GM18502 (cell line): Measurements from ENCODE around the gene PTPRG.

Source experiments
- ATAC-seq: cut with Tn5 transposase; IDR thresholded peaks from one replicate; pipeline ENCODE4 v1.9.1; 2021; ENCODE audit warnings: mild to moderate bottlenecking; ENCODE audit not compliant: unreplicated experiment, poor library complexity

The PTPRG gene

DNA sequence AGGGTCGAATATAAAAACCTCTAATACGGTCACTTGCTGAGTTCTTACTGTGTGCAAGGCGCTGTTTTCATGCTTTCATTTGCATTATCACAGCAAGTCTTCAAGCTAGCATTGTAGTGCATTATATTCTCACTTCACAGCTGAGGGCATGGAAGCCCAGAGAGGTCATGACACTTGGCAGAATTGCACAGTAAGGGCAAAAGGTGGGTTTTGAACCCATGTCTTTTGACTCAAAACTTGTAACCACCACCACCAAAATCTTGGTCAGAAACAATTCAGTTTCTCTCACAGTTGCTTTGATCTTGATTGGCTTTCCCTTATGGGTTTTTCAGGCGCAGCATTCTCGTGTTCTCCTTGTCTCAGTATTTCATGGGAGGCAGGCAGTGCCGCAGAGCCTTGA, 371.1 kb downstream of the PTPRG start:
- ATAC-seq, result no peak

DNA sequence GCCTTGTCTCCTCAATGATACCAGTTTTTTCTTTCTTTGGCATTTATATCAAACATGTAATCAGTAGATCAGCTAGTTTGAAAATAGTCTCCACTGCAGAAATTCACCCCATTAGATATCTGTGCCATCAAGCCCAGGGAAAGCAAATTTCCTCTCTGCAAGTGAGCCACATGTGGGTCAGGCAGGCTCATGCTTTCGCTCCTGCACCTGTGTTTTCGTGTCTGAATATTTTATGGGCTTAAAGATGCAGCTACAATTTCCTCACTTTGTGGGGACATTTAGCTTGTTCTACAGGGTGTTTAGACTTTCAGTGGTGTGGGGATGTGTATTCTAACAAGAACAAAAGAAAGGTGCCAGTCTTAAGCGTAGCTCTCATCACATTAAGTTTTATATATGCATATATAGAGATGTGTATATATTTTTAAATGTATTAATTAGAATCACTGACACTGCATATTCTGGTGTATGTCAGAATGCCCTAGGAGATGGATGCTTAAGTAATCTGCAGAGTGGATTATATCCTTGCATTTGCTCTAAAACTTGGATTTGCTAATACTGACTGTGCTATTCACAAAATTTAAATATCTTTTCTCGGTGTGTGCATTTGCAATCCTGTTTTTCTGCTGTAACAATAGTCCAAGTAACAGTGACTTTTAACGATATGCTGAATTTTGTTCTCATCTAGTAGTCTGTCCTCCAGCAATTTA, 372.6 kb downstream of the PTPRG start:
- no peak for ATAC-seq

DNA sequence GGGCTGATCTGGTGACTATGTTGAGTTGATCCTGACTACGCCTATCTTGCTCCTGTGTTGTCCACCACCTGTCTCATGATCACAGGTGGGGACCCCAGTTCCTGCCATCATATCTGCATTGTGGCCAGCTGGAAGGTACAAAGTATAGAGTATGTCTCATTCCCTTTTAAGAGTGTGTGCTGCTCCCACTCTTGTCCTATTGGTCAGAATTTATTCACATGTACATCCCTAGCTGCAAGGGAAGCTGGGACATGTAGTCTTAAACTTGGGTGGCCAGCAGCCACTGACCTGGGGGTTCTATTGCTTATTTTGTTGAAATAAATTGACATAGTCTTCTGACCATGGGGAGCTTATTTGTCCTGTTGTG, 373.1 kb downstream of the PTPRG start:
- no peak for ATAC-seq

DNA sequence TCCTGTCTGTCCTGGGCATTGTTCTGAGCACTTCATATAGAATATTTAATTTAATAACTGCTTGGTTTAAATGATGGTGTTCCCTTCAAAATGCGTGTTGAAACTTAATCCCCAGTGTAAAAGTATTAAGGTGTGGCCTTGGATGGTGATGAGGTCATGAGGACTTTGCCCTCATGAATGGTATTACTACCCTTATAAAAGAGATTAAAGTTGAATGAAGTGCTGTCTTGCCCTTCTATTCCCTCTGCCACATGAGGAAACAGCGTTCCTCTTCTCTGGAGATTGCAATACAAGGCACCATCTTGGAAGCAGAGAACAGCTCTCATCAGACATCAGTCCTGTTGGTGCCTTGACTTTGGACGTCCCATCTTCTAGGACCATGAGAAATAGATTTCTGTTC, 374.4 kb downstream of the PTPRG start:
- ATAC-seq, result no peak

DNA sequence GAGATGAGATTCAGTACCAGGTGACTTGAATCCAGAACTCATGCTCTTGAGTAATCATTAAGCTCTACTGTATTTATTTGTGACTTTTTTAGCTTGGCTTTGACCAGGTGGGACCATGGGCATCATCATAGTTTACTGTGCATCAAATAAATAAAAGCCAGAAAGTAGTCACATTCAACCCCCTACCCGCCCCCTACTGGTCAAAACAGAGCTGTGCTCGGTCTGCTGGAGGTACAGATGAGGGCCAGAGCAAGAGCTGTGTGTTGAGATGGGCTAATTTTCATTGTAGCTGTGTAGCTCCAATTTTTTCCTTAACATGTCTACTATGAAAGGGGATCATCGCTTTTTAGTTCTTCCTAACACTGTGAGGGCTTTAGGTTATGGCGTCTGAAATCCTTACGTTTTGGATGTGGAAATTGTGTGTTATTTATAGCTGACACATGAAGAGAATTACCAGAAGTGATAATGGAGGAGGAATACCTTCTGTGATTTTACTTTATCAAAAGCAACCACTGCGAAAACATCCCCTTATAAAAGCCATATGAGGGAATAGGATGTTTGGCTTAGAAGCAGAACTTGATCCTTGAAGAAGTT, 375.1 kb downstream of the PTPRG start:
- peak; percentile 58 for ATAC-seq

DNA sequence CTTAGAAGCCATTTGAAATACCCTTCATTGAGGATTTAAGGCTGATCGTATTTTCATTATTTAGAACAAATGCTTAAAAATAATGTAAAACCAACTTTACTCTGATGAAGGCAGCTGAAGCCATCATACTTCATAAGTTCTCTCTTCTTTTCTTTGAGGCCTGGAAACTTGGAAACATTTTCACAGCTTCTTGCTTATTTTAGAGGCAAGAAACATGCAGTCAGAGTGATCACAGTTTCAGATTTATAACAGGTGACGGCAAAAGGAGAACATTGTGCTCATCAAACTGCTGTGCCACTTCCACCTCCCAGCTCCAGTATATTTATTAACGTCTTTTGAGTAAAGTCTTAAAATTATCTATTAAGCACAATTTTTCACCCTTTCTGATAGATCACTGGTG, 376.1 kb downstream of the PTPRG start:
- ATAC-seq, result no peak

DNA sequence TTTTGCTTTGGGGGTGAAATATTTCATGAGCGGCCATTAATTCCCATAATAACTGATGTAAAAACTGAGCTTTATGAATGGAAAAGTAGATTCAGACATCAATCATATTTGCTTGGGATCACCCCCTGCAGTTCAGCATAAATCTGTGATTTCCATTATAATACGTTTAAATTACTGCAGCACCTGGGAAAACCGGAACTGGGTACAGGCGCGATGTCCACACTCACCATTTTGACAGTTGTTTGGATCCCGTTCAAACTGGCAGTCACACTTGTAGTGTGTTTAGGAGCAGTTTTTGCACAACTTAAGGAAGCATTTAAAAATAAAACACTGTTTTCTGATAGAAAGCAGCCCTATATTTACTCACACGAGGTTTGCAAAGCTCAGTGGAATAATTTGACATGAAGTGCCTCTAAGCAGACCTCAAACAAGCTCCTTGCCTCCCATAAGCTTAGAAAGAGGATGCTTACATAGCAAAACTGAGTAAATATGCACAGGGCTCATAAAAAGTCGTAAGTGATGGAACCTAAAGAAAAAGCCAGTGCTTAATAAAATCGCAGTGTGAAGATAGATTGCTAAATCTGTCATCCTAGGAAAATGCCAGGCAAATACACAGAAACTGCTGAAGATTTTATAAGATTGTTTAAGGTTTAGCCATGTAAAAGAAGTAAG, 377.6 kb downstream of the PTPRG start:
- ATAC-seq, result no peak

DNA sequence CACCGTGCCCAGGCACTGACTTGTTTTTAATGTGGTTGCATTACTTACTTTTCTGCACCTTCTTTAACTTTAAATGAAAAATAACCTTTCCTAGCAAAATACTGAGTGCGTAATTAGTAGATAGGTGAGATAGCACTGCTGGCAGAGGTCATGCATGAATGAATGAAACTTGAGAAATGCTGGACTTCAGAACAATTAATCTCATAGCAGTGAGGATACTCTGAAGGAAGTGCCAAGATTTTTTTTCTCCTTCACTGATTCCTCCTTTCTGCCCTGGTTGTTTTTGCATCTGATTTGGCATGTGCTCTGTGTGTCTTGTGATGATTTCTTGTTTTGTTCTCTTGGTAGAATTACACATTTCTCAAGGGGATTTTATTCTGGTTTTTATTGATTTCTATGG, 378.9 kb downstream of the PTPRG start:
- no peak for ATAC-seq

DNA sequence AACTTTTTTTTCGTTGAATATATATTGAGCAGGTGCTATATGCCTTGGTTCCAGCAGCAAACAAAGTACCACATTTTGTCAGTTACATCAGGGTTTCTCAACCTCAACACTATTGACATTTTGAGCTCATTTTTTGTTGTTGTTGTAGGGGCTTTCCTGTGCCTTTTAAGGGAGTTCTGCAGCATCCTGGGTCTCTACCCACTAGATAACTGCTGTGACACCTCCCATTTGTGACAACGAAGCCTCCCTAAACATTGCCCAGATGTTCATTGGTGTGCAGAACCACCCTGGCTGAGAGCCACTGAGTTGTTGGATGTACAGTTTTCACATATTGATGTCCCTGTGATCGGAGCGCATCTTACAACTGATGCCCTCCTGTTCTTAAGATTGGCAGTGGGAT, 382.6 kb downstream of the PTPRG start:
- no peak for ATAC-seq

DNA sequence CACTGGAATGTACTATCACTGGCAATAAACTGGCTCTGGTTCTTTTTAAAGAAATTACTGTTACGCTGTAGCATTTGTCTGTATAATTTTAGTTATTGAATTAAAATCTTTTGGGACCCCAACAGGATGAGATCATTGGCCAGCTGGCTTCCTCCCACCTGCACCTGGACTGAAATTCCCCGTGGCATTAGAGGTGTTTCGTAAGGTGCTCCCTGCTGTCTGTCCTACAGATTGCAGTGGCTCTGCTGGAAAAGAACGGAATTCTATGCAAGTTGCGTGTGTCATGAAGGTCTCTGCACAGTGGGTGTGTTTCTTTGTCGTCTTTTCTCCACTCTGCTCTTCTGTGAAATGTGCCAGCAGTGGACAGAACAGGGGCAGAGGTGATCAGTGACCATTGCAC, 383.4 kb downstream of the PTPRG start:
- no peak for ATAC-seq

DNA sequence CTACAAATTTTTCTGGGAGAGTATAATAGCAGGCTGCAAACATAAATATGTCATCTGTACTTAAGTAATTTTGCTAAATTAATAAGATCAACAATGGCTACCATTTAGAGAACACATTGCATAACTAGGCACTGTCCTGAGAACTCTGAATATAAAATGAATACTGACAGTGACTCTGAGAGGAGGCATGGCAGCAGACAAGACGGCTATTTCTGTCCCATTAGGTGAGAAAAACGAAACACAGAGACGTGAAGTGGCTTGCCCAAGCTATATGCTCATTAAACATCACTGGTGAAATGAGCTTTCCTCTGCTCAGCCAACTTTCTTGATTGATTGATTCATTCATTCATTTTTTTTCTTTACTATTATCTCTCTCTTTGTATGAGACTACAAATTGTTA, 384.3 kb downstream of the PTPRG start:
- ATAC-seq, result no peak

DNA sequence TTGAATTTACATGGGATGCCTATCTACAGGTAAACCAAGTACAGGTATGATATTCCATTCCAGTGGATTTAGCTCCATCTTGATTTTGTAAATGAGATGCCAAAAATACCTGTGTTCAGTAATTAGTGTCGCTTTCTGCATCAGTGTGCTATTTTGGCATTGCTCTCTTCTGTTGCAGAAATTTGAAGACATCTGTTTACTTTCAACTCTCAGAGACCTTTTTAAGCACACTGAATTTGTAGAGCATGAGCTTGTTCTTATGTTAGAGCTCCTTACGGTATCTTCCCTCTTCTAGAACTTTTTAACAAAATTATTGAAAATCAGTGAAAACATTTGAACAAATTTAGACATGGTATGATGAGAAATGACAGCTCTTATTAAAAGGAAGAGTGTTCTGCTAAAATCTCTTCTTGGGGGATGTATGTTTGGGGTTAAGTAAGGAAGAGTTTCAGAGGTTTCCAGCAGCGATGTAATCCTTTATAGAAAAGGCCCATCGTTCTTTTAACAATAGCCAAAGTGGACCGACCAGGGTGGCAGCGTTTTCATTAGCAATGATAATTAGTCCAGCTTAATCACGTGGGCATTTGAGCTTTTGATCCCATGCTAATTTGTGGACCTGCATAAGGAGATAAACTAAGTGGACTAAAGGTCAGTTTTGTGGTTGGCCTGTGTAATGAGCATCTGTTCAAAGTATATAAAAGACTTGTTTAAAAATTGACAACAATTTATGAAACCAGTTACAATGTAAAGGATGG, 385.4 kb downstream of the PTPRG start:
- ATAC-seq, result no peak

DNA sequence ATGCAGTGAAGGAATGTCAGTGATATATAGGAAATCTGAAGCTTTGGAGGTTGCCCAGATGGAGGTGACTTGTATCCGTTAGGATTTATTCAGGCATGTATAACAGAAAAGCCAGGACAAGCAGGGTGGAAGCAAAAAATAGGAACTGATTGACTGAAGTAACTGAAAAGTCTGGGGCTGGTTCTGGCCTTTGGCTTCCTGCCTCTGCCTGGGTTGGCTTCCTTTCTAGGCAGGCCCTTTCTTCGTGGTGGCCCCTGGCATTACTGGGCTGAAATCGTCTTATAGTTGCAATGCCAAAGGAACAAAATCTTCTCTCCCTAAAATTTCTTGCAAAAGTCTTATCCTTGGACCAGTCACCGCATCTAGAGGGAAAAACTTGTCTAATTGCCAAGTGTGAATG, 386.1 kb downstream of the PTPRG start:
- ATAC-seq, result no peak

DNA sequence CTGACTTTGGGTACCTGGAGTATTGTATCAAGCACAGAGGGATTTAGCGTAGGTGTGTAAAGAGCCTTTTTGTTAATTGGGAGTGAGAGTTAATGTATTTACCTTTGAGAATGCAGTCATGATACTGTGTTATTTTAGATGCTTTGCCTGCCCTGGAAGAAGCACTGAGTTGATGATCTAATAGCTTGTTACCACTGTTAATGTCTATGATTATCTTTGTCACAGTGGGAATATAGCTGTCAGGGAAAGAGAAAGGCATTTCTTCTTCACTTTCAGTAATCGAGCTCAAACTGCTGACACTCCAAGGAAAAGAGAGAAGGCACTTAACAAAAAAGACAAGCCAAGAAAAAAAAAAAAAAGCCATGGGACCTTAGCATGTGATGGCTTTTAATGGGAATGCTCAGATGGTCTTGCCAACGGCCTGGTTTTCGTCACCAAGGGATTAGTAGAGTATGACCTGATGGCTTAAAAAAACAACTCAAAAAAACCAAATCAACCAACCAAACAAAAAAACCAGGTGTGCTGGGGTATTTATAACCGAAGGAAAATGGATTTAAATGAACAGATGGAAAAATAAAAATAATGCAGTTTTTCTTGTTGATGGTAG, 387.4 kb downstream of the PTPRG start:
- no peak for ATAC-seq

DNA sequence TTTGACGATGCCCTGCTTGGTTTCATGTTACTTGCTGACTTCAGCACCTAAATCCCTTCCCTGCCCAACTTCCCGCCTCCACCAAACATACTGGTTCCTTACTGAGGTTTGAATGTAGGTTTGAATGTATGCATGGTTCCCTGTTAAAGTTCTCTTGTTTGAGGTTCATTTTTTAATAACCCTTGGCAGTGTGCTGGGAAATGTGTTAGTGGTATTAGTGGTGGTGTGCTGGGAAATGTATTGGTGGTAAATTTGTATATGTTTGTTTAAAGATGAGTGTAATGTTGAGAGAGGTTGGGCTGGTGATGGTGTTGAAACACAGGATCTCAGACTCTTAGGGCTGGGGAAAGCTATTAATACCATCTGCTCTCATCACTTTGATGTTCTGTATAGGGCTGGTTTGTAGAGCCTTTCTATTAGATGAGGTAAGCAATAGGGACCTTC, 392.7 kb downstream of the PTPRG start:
- ATAC-seq, result no peak

DNA sequence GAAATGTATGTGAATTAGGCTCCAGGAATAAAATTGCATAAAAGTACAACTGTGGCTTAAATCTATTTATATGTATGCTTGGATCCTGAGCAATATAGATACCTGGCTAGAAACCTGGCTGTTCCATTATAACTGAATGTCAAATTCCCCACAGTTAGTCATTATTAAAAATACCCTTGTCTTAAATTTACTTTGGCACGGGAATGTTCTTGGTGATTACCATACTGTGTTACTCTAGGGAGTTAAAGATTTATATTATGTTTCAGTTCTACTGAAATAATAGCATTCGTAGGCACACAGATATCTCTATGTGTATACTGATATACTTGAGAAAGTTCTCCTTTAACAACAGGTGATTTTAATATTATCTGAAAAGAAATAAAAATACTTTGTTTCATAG, 394.1 kb downstream of the PTPRG start:
- ATAC-seq, result no peak

DNA sequence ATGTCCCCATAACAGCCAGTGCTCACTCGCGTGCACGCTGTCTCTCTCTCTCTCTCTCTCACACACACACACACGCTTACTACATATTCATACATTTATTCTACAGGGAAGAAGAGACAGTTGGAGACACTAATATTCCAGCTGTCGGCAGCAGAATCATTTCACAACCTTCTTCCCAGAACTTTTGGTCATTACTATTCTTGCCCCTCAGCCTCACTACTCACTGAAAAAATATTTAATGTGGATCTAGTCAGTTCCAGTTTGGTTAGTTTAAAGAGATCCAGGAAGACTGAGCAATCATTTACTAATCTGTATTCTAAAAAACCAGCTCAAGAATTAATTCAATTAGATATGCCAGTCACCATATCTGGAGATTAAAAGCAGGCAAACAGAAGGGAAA, 394.9 kb downstream of the PTPRG start:
- ATAC-seq, result no peak

DNA sequence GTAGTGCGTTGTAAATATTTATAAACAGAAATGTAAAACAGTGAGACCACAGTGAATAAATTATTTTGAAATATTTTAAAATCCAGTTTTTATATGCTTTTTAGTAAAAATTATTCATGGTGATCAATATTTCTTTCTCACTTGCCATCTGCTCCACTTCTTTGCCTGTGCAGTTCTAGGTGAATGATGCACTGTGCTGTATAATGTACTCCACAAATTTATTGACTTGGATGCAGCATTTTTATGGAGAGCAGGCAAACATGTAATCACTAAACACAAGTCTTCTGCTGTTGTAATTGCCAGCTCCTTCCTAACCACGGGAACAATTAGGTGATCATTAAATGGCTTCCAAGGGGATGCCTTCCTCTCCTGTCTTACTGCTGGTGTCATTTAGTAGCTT, 395.9 kb downstream of the PTPRG start:
- no peak for ATAC-seq

DNA sequence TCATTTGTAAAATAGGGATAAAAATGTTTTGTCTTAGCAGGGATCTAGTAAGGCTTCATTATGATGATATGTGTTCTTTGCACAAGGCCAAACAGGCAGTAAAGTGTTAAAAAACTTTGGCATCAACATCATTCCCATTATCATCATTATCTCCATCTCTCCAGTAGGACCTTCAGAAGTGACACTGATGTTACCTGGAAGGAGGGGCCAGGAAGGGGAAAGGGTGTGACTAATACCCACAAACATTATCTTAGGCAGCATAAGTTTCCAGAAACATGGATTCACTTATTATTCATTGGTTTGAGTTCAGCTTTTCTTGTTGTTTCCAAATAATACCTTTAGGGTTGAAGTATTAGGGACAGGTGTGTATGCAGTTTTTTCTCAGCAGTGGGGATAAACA, 399.6 kb downstream of the PTPRG start:
- ATAC-seq, result no peak

DNA sequence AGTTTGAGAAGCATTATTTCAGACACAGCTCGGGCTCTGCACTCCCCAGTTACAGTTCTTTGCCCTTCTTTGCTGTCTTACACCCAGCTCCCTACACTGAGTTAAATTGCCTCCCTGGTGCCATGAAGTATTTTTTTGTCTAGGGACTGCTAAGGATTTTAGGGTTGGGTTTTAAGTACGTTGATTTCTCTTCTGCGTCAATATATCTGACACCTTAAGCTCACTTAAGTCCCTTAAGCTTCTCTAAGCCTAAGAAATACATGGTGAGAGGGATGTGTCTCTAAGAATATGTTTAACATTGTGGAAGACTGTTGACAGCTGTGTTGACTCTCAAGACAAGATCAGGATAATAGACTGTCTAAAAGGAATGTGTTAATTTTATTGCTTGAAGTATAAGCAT, 400.5 kb downstream of the PTPRG start:
- ATAC-seq, result no peak

DNA sequence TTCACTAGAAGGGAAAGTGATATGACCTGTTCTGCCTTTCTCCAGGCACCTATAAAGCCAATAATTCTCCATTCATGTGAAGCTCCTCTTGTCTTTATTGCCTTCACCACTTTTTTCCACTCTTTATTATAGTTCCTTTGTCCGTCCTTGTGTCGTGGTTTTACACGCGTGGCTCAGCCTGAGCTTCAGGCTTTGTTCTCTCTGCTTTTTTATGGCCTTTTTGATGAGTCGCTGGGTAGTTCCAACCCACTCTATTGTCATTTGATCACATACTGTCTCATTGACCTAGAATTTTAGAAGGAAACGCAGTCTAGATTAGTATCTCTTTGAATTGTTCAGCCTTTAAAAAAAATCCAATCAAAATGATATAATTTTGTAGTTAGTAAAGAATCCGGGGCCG, 403.2 kb downstream of the PTPRG start:
- ATAC-seq, result no peak
